ENCODE results near the gene TBC1D24.

TBC1D24 gene

GRCh38 chr16:2450535-2450934 lies 24.4 kb upstream of the TBC1D24 start:
- Histone ChIP-seq H3F3A (ENCODE audit: insufficient read depth, low read length) (no peaks in the 10 kb centered on the region), H3K4me1 (ENCODE audit: insufficient read depth, low read length, severe bottlenecking) (no peaks in the 10 kb centered on the region), H3K4me2 (ENCODE audit: low read length) (no peak overlapping the region), H3K9ac (ENCODE audit: low read length) (no peak overlapping the region), H3K4me3 (ENCODE audit: low read depth, low read length, poor library complexity, severe bottlenecking) (no peak overlapping the region), H2AFZ (ENCODE audit: low read length) (no peak overlapping the region), H3K27me3 (ENCODE audit: insufficient read depth, low read length) (no peaks in the 10 kb centered on the region), H3K9me3 (ENCODE audit: low read length) (no peaks in the 10 kb centered on the region), H3K79me2 (ENCODE audit: insufficient read depth, low read length) (no peaks in the 10 kb centered on the region), H3K27ac (ENCODE audit: low read depth, low read length, poor library complexity, severe bottlenecking) (no peak overlapping the region), H4K20me1 (ENCODE audit: insufficient read depth, low read length) (no peaks in the 10 kb centered on the region), H3K9me2 (ENCODE audit: low read depth, low read length) (no peaks in the 10 kb centered on the region), H3K36me3 (ENCODE audit: insufficient read depth, low read length) (peaks cover 96% of the 10 kb centered on the region)
- no peak for TF ChIP-seq CTCF (IDR thresholded peaks at IDR 0.05; ENCODE audit: low read length)
- TF ChIP-seq EZH2 (IDR thresholded peaks at IDR 0.05; ENCODE audit: borderline replicate concordance, low read length): no peak

DNA sequence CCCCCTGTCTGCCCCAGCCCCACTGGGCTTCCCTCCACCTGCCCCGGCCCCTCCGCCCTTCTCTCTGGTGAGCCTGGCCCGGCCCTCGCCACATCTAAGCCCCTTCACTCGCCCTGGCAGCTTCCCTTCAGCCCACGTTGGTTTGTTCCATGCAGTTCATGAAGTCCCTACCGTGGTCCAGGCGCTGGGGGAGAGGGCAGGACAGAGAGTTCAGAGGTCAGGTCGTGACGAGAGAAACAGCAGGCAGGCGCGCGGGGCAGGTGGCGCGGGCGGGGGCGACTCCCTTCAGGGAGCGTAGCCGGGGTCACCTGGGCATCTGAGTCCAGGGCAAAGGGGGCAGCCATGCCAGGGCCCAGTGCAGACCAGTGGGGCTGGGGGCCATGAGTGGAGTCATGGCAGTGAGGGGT lies 23.9 kb upstream of the TBC1D24 start:
- Histone ChIP-seq H4K20me1 (ENCODE audit: insufficient read depth, low read length) (no peaks in the 10 kb centered on the region), H3K9me3 (ENCODE audit: low read length) (no peaks in the 10 kb centered on the region), H3K9ac (ENCODE audit: low read length) (no peak overlapping the region), H3K27me3 (ENCODE audit: insufficient read depth, low read length) (no peaks in the 10 kb centered on the region), H3K4me2 (ENCODE audit: low read length) (no peak overlapping the region), H3K27ac (ENCODE audit: low read depth, low read length, poor library complexity, severe bottlenecking) (no peak overlapping the region), H3K4me3 (ENCODE audit: low read depth, low read length, poor library complexity, severe bottlenecking) (no peak overlapping the region), H3F3A (ENCODE audit: insufficient read depth, low read length) (no peaks in the 10 kb centered on the region), H3K79me2 (ENCODE audit: insufficient read depth, low read length) (no peaks in the 10 kb centered on the region), H3K36me3 (ENCODE audit: insufficient read depth, low read length) (peaks cover 96% of the 10 kb centered on the region), H3K4me1 (ENCODE audit: insufficient read depth, low read length, severe bottlenecking) (no peaks in the 10 kb centered on the region), H3K9me2 (ENCODE audit: low read depth, low read length) (no peaks in the 10 kb centered on the region), H2AFZ (ENCODE audit: low read length) (no peak overlapping the region)
- TF ChIP-seq CTCF (IDR thresholded peaks at IDR 0.05; ENCODE audit: low read length): no peak
- TF ChIP-seq EZH2 (IDR thresholded peaks at IDR 0.05; ENCODE audit: borderline replicate concordance, low read length): no peak

- TF ChIP-seq CTCF (IDR thresholded peaks at IDR 0.05; ENCODE audit: low read length) (no peak), EZH2 (IDR thresholded peaks at IDR 0.05; ENCODE audit: borderline replicate concordance, low read length) (no peak)
- H3K4me3 ChIP-seq (ENCODE audit: low read depth, low read length, poor library complexity, severe bottlenecking): no peak overlapping the region
- H3F3A ChIP-seq (ENCODE audit: insufficient read depth, low read length): no peaks in the 10 kb centered on the region
- no peak overlapping the region for H3K4me2 ChIP-seq (ENCODE audit: low read length)
- no peaks in the 10 kb centered on the region for H3K79me2 ChIP-seq (ENCODE audit: insufficient read depth, low read length)
- no peak overlapping the region for H3K9ac ChIP-seq (ENCODE audit: low read length)
- no peaks in the 10 kb centered on the region for H3K27me3 ChIP-seq (ENCODE audit: insufficient read depth, low read length)
- no peak overlapping the region for H3K27ac ChIP-seq (ENCODE audit: low read depth, low read length, poor library complexity, severe bottlenecking)
- no peaks in the 10 kb centered on the region for H3K9me2 ChIP-seq (ENCODE audit: low read depth, low read length)
- H4K20me1 ChIP-seq (ENCODE audit: insufficient read depth, low read length): no peaks in the 10 kb centered on the region
- H2AFZ ChIP-seq (ENCODE audit: low read length): no peak overlapping the region
- H3K36me3 ChIP-seq (ENCODE audit: insufficient read depth, low read length): peaks cover 96% of the 10 kb centered on the region
- H3K9me3 ChIP-seq (ENCODE audit: low read length): no peaks in the 10 kb centered on the region
- no peaks in the 10 kb centered on the region for H3K4me1 ChIP-seq (ENCODE audit: insufficient read depth, low read length, severe bottlenecking)
These were observed 23.0 kb upstream of the TBC1D24 start for GRCh38 chr16:2451851-2452320.

Measured in OCI-LY1 (cell line).